HepG2 (cell line): ENCODE results near the gene XPO1. TPM values are rescaled to one million over a fixed set of nuclear protein-coding genes. Genes with fewer than 3 reads are reported as not detected.

Source experiments
- CEBPG ChIP-seq: IDR thresholded peaks from 2 replicates; pipeline ENCODE4 v1.6.1; 2016
- CREM ChIP-seq, 2 experiments: sonication (generic) in 1 of 2; formaldehyde crosslinking in 1 of 2; IDR thresholded peaks; 2 replicates each; pipeline versions ENCODE4 v1.4.0 to v1.6.1; 2016 to 2020; ENCODE audit warnings: antibody characterized with exemption in 1 of 2, mild to moderate bottlenecking in 1 of 2, missing genetic modification reagents in 1 of 2
- ETV6 ChIP-seq: sonication (generic); formaldehyde crosslinking; conservative IDR thresholded peaks from 2 replicates; pipeline ENCODE4 v1.4.0; 2020; ENCODE audit warnings: missing genetic modification reagents
- GFI1 ChIP-seq: sonication (generic); formaldehyde crosslinking; IDR thresholded peaks from 2 replicates; pipeline ENCODE4 v1.5.0; 2020; ENCODE audit warnings: missing genetic modification reagents, mild to moderate bottlenecking, borderline replicate concordance
- PAF1 ChIP-seq: IDR thresholded peaks from 2 replicates; pipeline ENCODE4 v1.6.1; 2016; ENCODE audit warnings: missing genetic modification reagents, missing compliant biosample characterization
- POLR2G ChIP-seq: fragments of 200-400 bp; formaldehyde crosslinking; IDR thresholded peaks from 2 replicates; pipeline ENCODE4 v1.6.1; 2018; ENCODE audit warnings: mild to moderate bottlenecking, low read depth, low read length, moderate library complexity
- TBX2 ChIP-seq: sonication (generic); formaldehyde crosslinking; IDR thresholded peaks from 2 replicates; pipeline ENCODE4 v1.5.0; 2020; ENCODE audit warnings: missing genetic modification reagents, mild to moderate bottlenecking, borderline replicate concordance
- TP53 ChIP-seq: sonication (generic); formaldehyde crosslinking; conservative IDR thresholded peaks from 2 replicates; pipeline ENCODE4 v1.4.0; 2020; ENCODE audit warnings: missing genetic modification reagents
- ZNF224 ChIP-seq: sonication (generic); formaldehyde crosslinking; IDR thresholded peaks from 2 replicates; pipeline ENCODE4 v1.5.0; 2020; ENCODE audit warnings: mild to moderate bottlenecking, missing genetic modification reagents
- ZNF451 ChIP-seq: sonication (generic); formaldehyde crosslinking; IDR thresholded peaks from 2 replicates; pipeline ENCODE4 v1.5.0; 2020; ENCODE audit warnings: mild to moderate bottlenecking, missing genetic modification reagents
- polyA plus RNA-seq, 8 experiments: library from polyadenylated mRNA; depleted of rRNA in 3 of 8; stranded (reverse) in 7 of 8; unstranded in 1 of 8; fragments of >200 nt; fragmentation: Illumina TruSeq in 4 of 8; extraction: Trizol in 4 of 8; gene quantifications; 2 replicates each; pipeline versions ENCODE4 v1.2.1 to v1.2.3, GENCODE V29; 2011 to 2016; ENCODE audit warnings: low read depth in 4 of 8, missing spikeins in 1 of 8, mixed read lengths in 1 of 8; ENCODE audit not compliant: insufficient read depth in 1 of 8
- total RNA-seq, 5 experiments: library from RNA; depleted of rRNA; stranded (reverse); fragments of >200 nt; fragmentation: Illumina TruSeq; extraction: Trizol; gene quantifications; 2 replicates each; pipeline ENCODE4 v1.2.3, GENCODE V29; 2016; ENCODE audit warnings: low read depth in 1 of 5
- TF ChIP-seq, protein P1 (sequence below): sonication (generic); formaldehyde crosslinking; IDR thresholded peaks from 2 replicates; pipeline ENCODE4; 2020; ENCODE audit warnings: missing genetic modification reagents, mild to moderate bottlenecking, borderline replicate concordance
- TF ChIP-seq, protein P2 (sequence below): sonication (generic); formaldehyde crosslinking; IDR thresholded peaks from 2 replicates; pipeline ENCODE4 v1.4.0; 2020; ENCODE audit warnings: missing genetic modification reagents
- TF ChIP-seq, protein P3 (sequence below): sonication (generic); formaldehyde crosslinking; IDR thresholded peaks from 2 replicates; pipeline ENCODE4 v1.4.0; 2020; ENCODE audit warnings: missing genetic modification reagents
- TF ChIP-seq, protein P4 (sequence below): sonication (generic); formaldehyde crosslinking; IDR thresholded peaks from 2 replicates; pipeline ENCODE4 v1.5.0; 2020; ENCODE audit warnings: missing genetic modification reagents
- TF ChIP-seq, protein P5 (sequence below): sonication (generic); formaldehyde crosslinking; IDR thresholded peaks from 2 replicates; pipeline ENCODE4 v1.5.0; 2020; ENCODE audit warnings: mild to moderate bottlenecking, missing genetic modification reagents, borderline replicate concordance

The XPO1 gene
- total and polyA plus RNA-seq, 2 of the 13 experiments (the other 11 are each of a cell fraction or from before 2014, with no cell fraction given) = 67.4 to 212 TPM

DNA sequence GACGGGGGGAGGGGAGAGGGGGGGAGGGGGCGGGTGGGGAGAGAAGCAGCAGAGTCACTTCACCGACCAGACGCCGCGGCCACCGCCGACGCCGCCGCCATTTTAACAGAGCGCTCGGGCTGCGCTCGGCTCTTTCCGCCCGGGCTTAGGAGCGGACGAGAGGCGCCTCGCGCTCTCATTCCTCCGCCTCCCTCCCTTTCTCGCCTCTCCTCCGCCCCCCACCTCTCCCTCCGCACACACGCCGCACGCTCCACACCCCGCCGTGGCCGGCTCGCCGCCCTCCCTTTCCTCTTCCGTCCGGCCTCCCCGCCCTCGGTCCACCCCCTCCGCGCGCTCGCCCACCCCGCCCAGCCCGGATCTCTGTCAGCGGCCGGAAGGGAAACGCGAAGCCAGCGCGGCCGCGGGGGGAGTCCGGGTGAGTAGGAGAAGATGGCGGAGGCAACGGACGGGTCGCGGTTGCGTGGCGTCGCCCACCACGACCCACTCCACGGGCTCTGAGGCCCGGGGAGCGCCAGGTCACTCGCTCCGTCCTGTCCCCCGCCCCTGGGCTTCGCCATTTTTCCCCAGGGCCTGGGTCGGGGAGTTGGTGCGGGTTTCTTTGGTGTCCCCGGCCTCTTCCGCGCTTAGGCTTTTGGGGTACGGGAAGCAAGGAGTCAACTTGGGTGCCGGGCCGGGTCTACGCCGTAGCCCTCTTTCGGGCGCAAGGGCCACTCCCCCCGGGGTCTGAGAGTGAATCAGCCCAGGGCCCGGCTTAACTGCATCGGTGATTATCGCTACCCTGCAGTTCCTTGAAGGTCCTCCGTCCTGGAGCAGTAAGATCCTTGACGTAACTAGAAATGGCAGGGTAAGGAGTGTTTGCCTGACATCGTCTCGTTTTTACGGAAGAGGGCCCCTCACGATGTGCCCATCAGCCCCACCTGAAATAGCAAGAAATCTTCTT, 66.9 kb downstream of the XPO1 start, which contains the start of gene USP34 (continued):
- TF ChIP-seq, protein P1, sequence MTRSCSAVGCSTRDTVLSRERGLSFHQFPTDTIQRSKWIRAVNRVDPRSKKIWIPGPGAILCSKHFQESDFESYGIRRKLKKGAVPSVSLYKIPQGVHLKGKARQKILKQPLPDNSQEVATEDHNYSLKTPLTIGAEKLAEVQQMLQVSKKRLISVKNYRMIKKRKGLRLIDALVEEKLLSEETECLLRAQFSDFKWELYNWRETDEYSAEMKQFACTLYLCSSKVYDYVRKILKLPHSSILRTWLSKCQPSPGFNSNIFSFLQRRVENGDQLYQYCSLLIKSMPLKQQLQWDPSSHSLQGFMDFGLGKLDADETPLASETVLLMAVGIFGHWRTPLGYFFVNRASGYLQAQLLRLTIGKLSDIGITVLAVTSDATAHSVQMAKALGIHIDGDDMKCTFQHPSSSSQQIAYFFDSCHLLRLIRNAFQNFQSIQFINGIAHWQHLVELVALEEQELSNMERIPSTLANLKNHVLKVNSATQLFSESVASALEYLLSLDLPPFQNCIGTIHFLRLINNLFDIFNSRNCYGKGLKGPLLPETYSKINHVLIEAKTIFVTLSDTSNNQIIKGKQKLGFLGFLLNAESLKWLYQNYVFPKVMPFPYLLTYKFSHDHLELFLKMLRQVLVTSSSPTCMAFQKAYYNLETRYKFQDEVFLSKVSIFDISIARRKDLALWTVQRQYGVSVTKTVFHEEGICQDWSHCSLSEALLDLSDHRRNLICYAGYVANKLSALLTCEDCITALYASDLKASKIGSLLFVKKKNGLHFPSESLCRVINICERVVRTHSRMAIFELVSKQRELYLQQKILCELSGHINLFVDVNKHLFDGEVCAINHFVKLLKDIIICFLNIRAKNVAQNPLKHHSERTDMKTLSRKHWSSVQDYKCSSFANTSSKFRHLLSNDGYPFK = peak; percentile 91; the same call in 1 of the 2 replicates
- TF ChIP-seq CEBPG (CRISPR knock-in tag) = no peak; the same call in 1 of the 2 replicates
- TF ChIP-seq ZNF451 (CRISPR knock-in tag) = peak; percentile 47; the same call in 1 of the 2 replicates
- peak; percentile 96 for TF ChIP-seq POLR2G
- TF ChIP-seq CREM (IDR thresholded peaks at IDR 0.05) = 0 out of 2 replicates have a peak, but pooled peaks have one; percentile 25
- no peak for TF ChIP-seq CREM (CRISPR knock-in tag; IDR thresholded peaks at IDR 0.05)
- TF ChIP-seq, protein P2, sequence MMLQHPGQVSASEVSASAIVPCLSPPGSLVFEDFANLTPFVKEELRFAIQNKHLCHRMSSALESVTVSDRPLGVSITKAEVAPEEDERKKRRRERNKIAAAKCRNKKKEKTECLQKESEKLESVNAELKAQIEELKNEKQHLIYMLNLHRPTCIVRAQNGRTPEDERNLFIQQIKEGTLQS = no peak; the same call in 1 of the 2 replicates
- no peak for TF ChIP-seq GFI1
- TF ChIP-seq, protein P3, sequence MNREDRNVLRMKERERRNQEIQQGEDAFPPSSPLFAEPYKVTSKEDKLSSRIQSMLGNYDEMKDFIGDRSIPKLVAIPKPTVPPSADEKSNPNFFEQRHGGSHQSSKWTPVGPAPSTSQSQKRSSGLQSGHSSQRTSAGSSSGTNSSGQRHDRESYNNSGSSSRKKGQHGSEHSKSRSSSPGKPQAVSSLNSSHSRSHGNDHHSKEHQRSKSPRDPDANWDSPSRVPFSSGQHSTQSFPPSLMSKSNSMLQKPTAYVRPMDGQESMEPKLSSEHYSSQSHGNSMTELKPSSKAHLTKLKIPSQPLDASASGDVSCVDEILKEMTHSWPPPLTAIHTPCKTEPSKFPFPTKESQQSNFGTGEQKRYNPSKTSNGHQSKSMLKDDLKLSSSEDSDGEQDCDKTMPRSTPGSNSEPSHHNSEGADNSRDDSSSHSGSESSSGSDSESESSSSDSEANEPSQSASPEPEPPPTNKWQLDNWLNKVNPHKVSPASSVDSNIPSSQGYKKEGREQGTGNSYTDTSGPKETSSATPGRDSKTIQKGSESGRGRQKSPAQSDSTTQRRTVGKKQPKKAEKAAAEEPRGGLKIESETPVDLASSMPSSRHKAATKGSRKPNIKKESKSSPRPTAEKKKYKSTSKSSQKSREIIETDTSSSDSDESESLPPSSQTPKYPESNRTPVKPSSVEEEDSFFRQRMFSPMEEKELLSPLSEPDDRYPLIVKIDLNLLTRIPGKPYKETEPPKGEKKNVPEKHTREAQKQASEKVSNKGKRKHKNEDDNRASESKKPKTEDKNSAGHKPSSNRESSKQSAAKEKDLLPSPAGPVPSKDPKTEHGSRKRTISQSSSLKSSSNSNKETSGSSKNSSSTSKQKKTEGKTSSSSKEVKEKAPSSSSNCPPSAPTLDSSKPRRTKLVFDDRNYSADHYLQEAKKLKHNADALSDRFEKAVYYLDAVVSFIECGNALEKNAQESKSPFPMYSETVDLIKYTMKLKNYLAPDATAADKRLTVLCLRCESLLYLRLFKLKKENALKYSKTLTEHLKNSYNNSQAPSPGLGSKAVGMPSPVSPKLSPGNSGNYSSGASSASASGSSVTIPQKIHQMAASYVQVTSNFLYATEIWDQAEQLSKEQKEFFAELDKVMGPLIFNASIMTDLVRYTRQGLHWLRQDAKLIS (CRISPR knock-in tag) = peak; percentile 46
- peak; percentile 74; the same call in 1 of the 2 replicates for TF ChIP-seq TBX2 (CRISPR knock-in tag)
- 0 out of 2 replicates have a peak, but pooled peaks have one; percentile 44 for TF ChIP-seq TP53
- TF ChIP-seq, protein P4, sequence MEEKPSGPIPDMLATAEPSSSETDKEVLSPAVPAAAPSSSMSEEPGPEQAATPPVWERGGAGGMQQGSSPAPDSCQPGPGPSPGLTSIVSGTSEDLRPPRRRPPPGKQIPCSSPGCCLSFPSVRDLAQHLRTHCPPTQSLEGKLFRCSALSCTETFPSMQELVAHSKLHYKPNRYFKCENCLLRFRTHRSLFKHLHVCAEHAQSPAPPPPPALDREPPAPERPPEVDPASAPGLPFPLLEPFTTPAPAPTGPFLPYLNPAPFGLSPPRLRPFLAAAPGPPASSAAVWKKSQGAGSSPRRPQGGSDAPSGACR = peak; percentile 89
- TF ChIP-seq ETV6 (CRISPR knock-in tag) = no peak; the same call in 1 of the 2 replicates
- TF ChIP-seq, protein P5, sequence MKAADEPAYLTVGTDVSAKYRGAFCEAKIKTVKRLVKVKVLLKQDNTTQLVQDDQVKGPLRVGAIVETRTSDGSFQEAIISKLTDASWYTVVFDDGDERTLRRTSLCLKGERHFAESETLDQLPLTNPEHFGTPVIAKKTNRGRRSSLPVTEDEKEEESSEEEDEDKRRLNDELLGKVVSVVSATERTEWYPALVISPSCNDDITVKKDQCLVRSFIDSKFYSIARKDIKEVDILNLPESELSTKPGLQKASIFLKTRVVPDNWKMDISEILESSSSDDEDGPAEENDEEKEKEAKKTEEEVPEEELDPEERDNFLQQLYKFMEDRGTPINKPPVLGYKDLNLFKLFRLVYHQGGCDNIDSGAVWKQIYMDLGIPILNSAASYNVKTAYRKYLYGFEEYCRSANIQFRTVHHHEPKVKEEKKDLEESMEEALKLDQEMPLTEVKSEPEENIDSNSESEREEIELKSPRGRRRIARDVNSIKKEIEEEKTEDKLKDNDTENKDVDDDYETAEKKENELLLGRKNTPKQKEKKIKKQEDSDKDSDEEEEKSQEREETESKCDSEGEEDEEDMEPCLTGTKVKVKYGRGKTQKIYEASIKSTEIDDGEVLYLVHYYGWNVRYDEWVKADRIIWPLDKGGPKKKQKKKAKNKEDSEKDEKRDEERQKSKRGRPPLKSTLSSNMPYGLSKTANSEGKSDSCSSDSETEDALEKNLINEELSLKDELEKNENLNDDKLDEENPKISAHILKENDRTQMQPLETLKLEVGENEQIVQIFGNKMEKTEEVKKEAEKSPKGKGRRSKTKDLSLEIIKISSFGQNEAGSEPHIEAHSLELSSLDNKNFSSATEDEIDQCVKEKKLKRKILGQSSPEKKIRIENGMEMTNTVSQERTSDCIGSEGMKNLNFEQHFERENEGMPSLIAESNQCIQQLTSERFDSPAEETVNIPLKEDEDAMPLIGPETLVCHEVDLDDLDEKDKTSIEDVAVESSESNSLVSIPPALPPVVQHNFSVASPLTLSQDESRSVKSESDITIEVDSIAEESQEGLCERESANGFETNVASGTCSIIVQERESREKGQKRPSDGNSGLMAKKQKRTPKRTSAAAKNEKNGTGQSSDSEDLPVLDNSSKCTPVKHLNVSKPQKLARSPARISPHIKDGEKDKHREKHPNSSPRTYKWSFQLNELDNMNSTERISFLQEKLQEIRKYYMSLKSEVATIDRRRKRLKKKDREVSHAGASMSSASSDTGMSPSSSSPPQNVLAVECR (CRISPR knock-in tag) = peak; percentile 91
- TF ChIP-seq PAF1 (CRISPR knock-in tag) = no peak
- no peak for TF ChIP-seq ZNF224 (CRISPR knock-in tag)
